H1 (cell line): ENCODE data around the gene SYCE1L. TPM values are rescaled to one million over a fixed set of nuclear protein-coding genes. Genes with fewer than 3 reads are reported as not detected.

Experiments
- CTCF ChIA-PET: fragments of 300-600 bp; sonication (Branson Sonifier 250); formaldehyde crosslinking; loops from one replicate; lab custom pipeline; 2021; ENCODE audit not compliant: partially characterized antibody; lab: Charles Lee
- POLR2A ChIA-PET: fragments of 300-600 bp; sonication (Branson Sonifier 250); formaldehyde crosslinking; loops from one replicate; lab custom pipeline; 2021; ENCODE audit warnings: inconsistent platforms; ENCODE audit not compliant: partially characterized antibody; lab: Charles Lee
- DNase-seq, 2 experiments: peaks; one replicate each; pipeline versions ENCODE4 v3.0.0 to v3.0.0-alpha.2; 2010 to 2022; ENCODE audit warnings: low spot score in 2 of 2, low read depth in 1 of 2, mixed read lengths in 1 of 2
- FAIRE-seq: peaks from 2 replicates; lab custom pipeline; 2011; peaks lifted over from hg19 to GRCh38; lab: Jason Lieb, UNC
- H2AFZ ChIP-seq: 2 replicates; pipeline ENCODE4 v1.8.1; 2012; ENCODE audit warnings: low read length, inconsistent platforms
- H2AK5ac ChIP-seq: 2 replicates; pipeline ENCODE4 v1.6.1; 2013; ENCODE audit warnings: low read depth, low read length
- H2BK120ac ChIP-seq: replicated peaks from 2 replicates; pipeline ENCODE3; 2013; ENCODE audit warnings: low read depth, low read length, inconsistent platforms
- H2BK12ac ChIP-seq: 2 replicates; pipeline ENCODE4 v1.6.1; 2013; ENCODE audit warnings: low read depth, low read length
- H2BK15ac ChIP-seq: 2 replicates; pipeline ENCODE4 v1.6.1; 2013; ENCODE audit warnings: low read length
- H2BK20ac ChIP-seq: 2 replicates; pipeline ENCODE4 v1.6.1; 2013; ENCODE audit warnings: low read length
- H2BK5ac ChIP-seq: 2 replicates; pipeline ENCODE4 v1.6.1; 2013; ENCODE audit warnings: low read depth, low read length
- H3K14ac ChIP-seq: 2 replicates; pipeline ENCODE4 v1.6.1; 2013; ENCODE audit warnings: inconsistent platforms; ENCODE audit not compliant: insufficient read length
- H3K18ac ChIP-seq: 2 replicates; pipeline ENCODE4 v1.6.1; 2013; ENCODE audit warnings: low read length; ENCODE audit errors: extremely low read depth
- H3K23ac ChIP-seq: 2 replicates; pipeline ENCODE4 v1.6.1; 2013; ENCODE audit warnings: inconsistent platforms; ENCODE audit not compliant: insufficient read length
- H3K23me2 ChIP-seq: 2 replicates; pipeline ENCODE4 v1.6.1; 2013; ENCODE audit warnings: low read depth, low read length
- H3K27ac ChIP-seq: 2 replicates; pipeline ENCODE4 v1.6.1; 2011; ENCODE audit warnings: low read depth, low read length, inconsistent platforms
- H3K27me3 ChIP-seq, 4 experiments: replicated peaks in 1 of 4; 1 replicate in 1 of 4; 2 replicates in 3 of 4; pipeline versions ENCODE4 v1.6.1 to v1.8.1; 2011 to 2013; ENCODE audit warnings: low read length in 3 of 4, mild to moderate bottlenecking in 3 of 4, inconsistent platforms in 2 of 4, mixed read lengths in 2 of 4, moderate library complexity in 1 of 4; ENCODE audit not compliant: control insufficient read depth in 3 of 4, insufficient read depth in 3 of 4; ENCODE audit errors: extremely low read depth in 1 of 4
- H3K36me3 ChIP-seq, 4 experiments: 2 replicates each; pipeline versions ENCODE4 v1.6.1 to v1.8.1; 2011 to 2013; ENCODE audit warnings: mild to moderate bottlenecking in 4 of 4, low read length in 3 of 4, moderate library complexity in 2 of 4, control low read depth in 1 of 4, inconsistent platforms in 1 of 4; ENCODE audit not compliant: insufficient read depth in 4 of 4, control insufficient read depth in 2 of 4
- H3K4ac ChIP-seq: replicated peaks from 2 replicates; pipeline ENCODE3; 2013; ENCODE audit warnings: low read length, low read depth, mixed read lengths, inconsistent platforms; ENCODE audit not compliant: insufficient read length
- H3K4me1 ChIP-seq, 4 experiments: replicated peaks in 1 of 4; 1 replicate in 1 of 4; 2 replicates in 3 of 4; pipeline versions ENCODE4 v1.6.1 to v1.8.1; 2011 to 2013; ENCODE audit warnings: low read length in 3 of 4, inconsistent platforms in 2 of 4, mixed read lengths in 1 of 4; ENCODE audit not compliant: insufficient read depth in 4 of 4, control insufficient read depth in 3 of 4
- H3K4me2 ChIP-seq, 2 experiments: 2 replicates each; pipeline versions ENCODE4 v1.6.1 to v1.8.1; 2011 to 2013; ENCODE audit warnings: low read depth in 2 of 2, low read length in 2 of 2, control low read depth in 1 of 2, inconsistent platforms in 1 of 2, mild to moderate bottlenecking in 1 of 2; ENCODE audit not compliant: insufficient read depth in 1 of 2
- H3K4me3 ChIP-seq, 4 experiments: fragments of 200-600, 300-600 bp in 1 of 4; sonication (generic), shearing (Covaris generic), sonication (Bioruptor Twin) in 1 of 4; 2 replicates each; pipeline versions ENCODE4 v1.5.1 to v1.8.1; 2011 to 2016; ENCODE audit warnings: low read length in 4 of 4, low read depth in 3 of 4, control low read depth in 2 of 4, inconsistent platforms in 2 of 4, mild to moderate bottlenecking in 2 of 4, mixed read lengths in 1 of 4, moderate library complexity in 1 of 4; ENCODE audit not compliant: insufficient read depth in 2 of 4; ENCODE audit errors: extremely low read depth in 1 of 4
- H3K56ac ChIP-seq: replicated peaks from 2 replicates; pipeline ENCODE3; 2013; ENCODE audit warnings: low read depth, mild to moderate bottlenecking, mixed read lengths, low read length, inconsistent platforms; ENCODE audit not compliant: insufficient read length
- H3K79me1 ChIP-seq: 2 replicates; pipeline ENCODE4 v1.6.1; 2013; ENCODE audit warnings: low read depth, low read length, control low read depth
- H3K79me2 ChIP-seq, 2 experiments: 2 replicates each; pipeline versions ENCODE4 v1.6.1 to v1.8.1; 2012 to 2013; ENCODE audit warnings: low read length in 2 of 2, mild to moderate bottlenecking in 2 of 2, inconsistent platforms in 1 of 2; ENCODE audit not compliant: insufficient read depth in 2 of 2, control insufficient read depth in 1 of 2
- H3K9ac ChIP-seq, 4 experiments: replicated peaks in 1 of 4; 1 replicate in 1 of 4; 2 replicates in 3 of 4; pipeline versions ENCODE4 v1.6.1 to v1.8.1; 2011 to 2013; ENCODE audit warnings: low read depth in 3 of 4, low read length in 3 of 4, control low read depth in 2 of 4, mild to moderate bottlenecking in 2 of 4, moderate library complexity in 2 of 4, inconsistent platforms in 1 of 4; ENCODE audit errors: extremely low read depth in 1 of 4
- H3K9me3 ChIP-seq, 2 experiments: 2 replicates each; pipeline versions ENCODE4 v1.6.1 to v1.8.1; 2012 to 2013; ENCODE audit warnings: mild to moderate bottlenecking in 2 of 2, moderate library complexity in 2 of 2, control low read depth in 1 of 2, inconsistent platforms in 1 of 2, low read depth in 1 of 2, low read length in 1 of 2, mixed read lengths in 1 of 2; ENCODE audit not compliant: insufficient read depth in 2 of 2
- H4K20me1 ChIP-seq, 2 experiments: replicated peaks in 1 of 2; 2 replicates each; pipeline versions ENCODE3 to v1.8.1; 2011 to 2013; ENCODE audit warnings: inconsistent platforms in 2 of 2, low read length in 2 of 2, mild to moderate bottlenecking in 1 of 2; ENCODE audit not compliant: insufficient read depth in 2 of 2, control insufficient read depth in 1 of 2
- H4K5ac ChIP-seq: 2 replicates; pipeline ENCODE4 v1.6.1; 2013; ENCODE audit warnings: low read length, low read depth, mixed read lengths, inconsistent platforms; ENCODE audit not compliant: insufficient read length
- H4K8ac ChIP-seq: 2 replicates; pipeline ENCODE4 v1.8.0; 2013; ENCODE audit warnings: mild to moderate bottlenecking, moderate library complexity, low read length, inconsistent platforms; ENCODE audit not compliant: insufficient read depth; ENCODE audit errors: extremely low read depth
- H4K91ac ChIP-seq: replicated peaks from 2 replicates; pipeline ENCODE3; 2013; ENCODE audit warnings: low read length, mixed read lengths, inconsistent platforms; ENCODE audit not compliant: insufficient read length
- ASH2L ChIP-seq: fragments of 200-600, 300-600 bp; sonication (generic); IDR thresholded peaks from one replicate; pipeline ENCODE4 v1.7.1; 2017; ENCODE audit warnings: low read length
- CBX5 ChIP-seq: fragments of 300-800, 300-1000 bp; sonication (generic); IDR thresholded peaks from 2 replicates; pipeline ENCODE4 v1.7.1; 2016; ENCODE audit warnings: antibody characterized with exemption, low read length, low read depth
- CEBPB ChIP-seq: IDR thresholded peaks from 2 replicates; pipeline ENCODE4 v1.6.1; 2012; ENCODE audit warnings: low read depth, low read length
- CHD1 ChIP-seq: IDR thresholded peaks from 2 replicates; pipeline ENCODE4 v1.6.1; 2012; ENCODE audit warnings: low read depth, low read length, improper control_type of control experiment
- EGR1 ChIP-seq: IDR thresholded peaks from 2 replicates; pipeline ENCODE4 v1.6.1; 2011; ENCODE audit warnings: low read depth, low read length, borderline replicate concordance
- FOSL1 ChIP-seq: IDR thresholded peaks from 2 replicates; pipeline ENCODE4 v1.6.1; 2011; ENCODE audit warnings: mild to moderate bottlenecking, low read depth, low read length, moderate library complexity; ENCODE audit not compliant: insufficient read depth
- MAFK ChIP-seq: IDR thresholded peaks from 2 replicates; pipeline ENCODE4 v1.6.1; 2012; ENCODE audit warnings: low read depth, mild to moderate bottlenecking, improper control_type of control experiment, low read length
- RNF2 ChIP-seq: fragments of 200-900, 300-1000 bp; sonication (generic); IDR thresholded peaks from 2 replicates; pipeline ENCODE4 v1.7.1; 2016; ENCODE audit warnings: borderline replicate concordance, low read depth, mild to moderate bottlenecking, antibody characterized with exemption, low read length; ENCODE audit not compliant: poor library complexity, severe bottlenecking; ENCODE audit errors: missing control alignments
- TBP ChIP-seq: IDR thresholded peaks from 2 replicates; pipeline ENCODE4 v1.6.1; 2011; ENCODE audit warnings: low read depth, low read length, improper control_type of control experiment
- WGBS, 2 experiments: shearing (Covaris generic) in 1 of 2; methylation state at CpG; one replicate each; pipeline versions ENCODE4 v1.1.6 to v1.1.7; 2013 to 2015; ENCODE audit warnings: low lambda C conversion rate in 2 of 2, mixed read lengths in 2 of 2, inconsistent platforms in 1 of 2, low coverage in 1 of 2, missing lambda C conversion rate in 1 of 2; ENCODE audit not compliant: insufficient replicate concordance in 2 of 2, insufficient coverage in 1 of 2, insufficient read length in 1 of 2; ENCODE audit errors: extremely low coverage in 1 of 2, missing lambda C conversion rate in 1 of 2; 5-methylcytosine and 5-hydroxymethylcytosine counted together
- polyA plus RNA-seq, 7 experiments: library from polyadenylated mRNA; depleted of rRNA in 3 of 7; stranded (reverse) in 5 of 7; unstranded in 2 of 7; fragments of >200 nt in 5 of 7; fragments of 200-250 nt in 2 of 7; gene quantifications; 1 replicate in 5 of 7; 2 replicates in 1 of 7; 4 replicates in 1 of 7; pipeline versions ENCODE4 v1.2.1 to v1.2.3, GENCODE V29; 2011 to 2013; ENCODE audit warnings: missing spikeins in 2 of 7, mixed read lengths in 2 of 7
- total RNA-seq: library from RNA; stranded (reverse); fragmentation: NEBNext Ultra II Directional; extraction: Animal tissue kit (Norgen Biotek cat#: 25700); gene quantifications from 2 replicates; pipeline ENCODE4 v1.2.1, GENCODE V29; 2021

The SYCE1L gene
- total and polyA plus RNA-seq, 2 of the 8 experiments (the other 6 are each of a cell fraction or from before 2014, with no cell fraction given): 5.8 to 6.8 TPM

GRCh38 chr16:77231047-77231446 lies 31.8 kb downstream of the SYCE1L start:
- no peaks in the 10 kb centered on the region for H4K20me1 ChIP-seq
- WGBS, 2 experiments: 92% methylated on average over 3 of the region's 3 CpGs; no CpG with 5 or more reads in 1 of the 2 experiments
- no peaks in the 10 kb centered on the region; the same call in 1 of the 2 replicates for H3K23me2 ChIP-seq
- H3K79me2 ChIP-seq: no peaks in the 10 kb centered on the region
- POLR2A ChIA-PET: no interaction called here
- no peak overlapping the region for H3K4me2 ChIP-seq
- no peak overlapping the region for H4K91ac ChIP-seq
- no peak overlapping the region for H4K5ac ChIP-seq
- no peak overlapping the region for H2BK20ac ChIP-seq
- H3K79me1 ChIP-seq: no peaks in the 10 kb centered on the region
- no peak overlapping the region for H2BK120ac ChIP-seq
- no peak overlapping the region for H3K9ac ChIP-seq
- H3K27me3 ChIP-seq: no peaks in the 10 kb centered on the region
- H3K18ac ChIP-seq: no peak overlapping the region
- H2BK12ac ChIP-seq: no peak overlapping the region
- no peak overlapping the region for H4K8ac ChIP-seq
- no peaks in the 10 kb centered on the region; a peak in 1 of 4 replicates for H3K9me3 ChIP-seq
- H3K4ac ChIP-seq: no peak overlapping the region
- H3K14ac ChIP-seq: no peak overlapping the region
- peaks cover 0 to 4% (median 0%) of the 10 kb centered on the region in 4 experiments; a peak in 1 of 7 replicates for H3K4me1 ChIP-seq
- H3K56ac ChIP-seq: no peak overlapping the region
- H2AK5ac ChIP-seq: no peak overlapping the region
- H2AFZ ChIP-seq: no peak overlapping the region
- FAIRE-seq: no peak
- no peak overlapping the region for H2BK15ac ChIP-seq
- H3K4me3 ChIP-seq: no peak overlapping the region
- H3K36me3 ChIP-seq: no peaks in the 10 kb centered on the region
- CTCF ChIA-PET: interaction anchor here (1.2 to 4.2 kb wide), 4 partner anchors 8 to 430 kb away, joined by 3 to 27 read pairs (median 4); no protein-coding TSS in a partner anchor
- no peak overlapping the region for H3K27ac ChIP-seq
- no peak overlapping the region for H3K23ac ChIP-seq
- DNase-seq: no peak
- H2BK5ac ChIP-seq: no peak overlapping the region
- TF ChIP-seq RNF2: no peak
- TF ChIP-seq ASH2L: no peak
- no peak for TF ChIP-seq CEBPB
- TF ChIP-seq FOSL1: no peak
- no peak for TF ChIP-seq CHD1
- no peak for TF ChIP-seq CBX5
- no peak for TF ChIP-seq TBP
- no peak for TF ChIP-seq EGR1
- no peak for TF ChIP-seq MAFK
